Osteoblast (primary cell): Measurements from ENCODE around the gene HIKESHI. TPM values are rescaled to one million over a fixed set of nuclear protein-coding genes. Genes with fewer than 3 reads are reported as not detected.

ENCODE experiments used
- DNase-seq: peaks from one replicate; pipeline ENCODE4 v3.0.0; 2011; ENCODE audit warnings: low spot score, mixed read lengths; ENCODE audit not compliant: insufficient read length; ENCODE audit errors: missing footprints
- H2AFZ ChIP-seq: 2 replicates; pipeline ENCODE4 v1.6.0; 2011; ENCODE audit warnings: mild to moderate bottlenecking, low read length
- H3K27ac ChIP-seq: 2 replicates; pipeline ENCODE4 v1.5.1; 2011; ENCODE audit warnings: mild to moderate bottlenecking, low read depth, low read length, moderate library complexity
- H3K27me3 ChIP-seq: 2 replicates; pipeline ENCODE4 v1.6.0; 2012; ENCODE audit warnings: mild to moderate bottlenecking, control low read depth, inconsistent platforms, low read length, moderate library complexity; ENCODE audit not compliant: insufficient read depth
- H3K36me3 ChIP-seq: 2 replicates; pipeline ENCODE4 v1.5.1; 2011; ENCODE audit warnings: mild to moderate bottlenecking, low read length, control low read depth, moderate library complexity; ENCODE audit not compliant: insufficient read depth
- H3K4me1 ChIP-seq: 2 replicates; pipeline ENCODE4 v1.5.1; 2011; ENCODE audit warnings: mild to moderate bottlenecking, low read length, control low read depth, moderate library complexity; ENCODE audit not compliant: insufficient read depth
- H3K4me2 ChIP-seq: 2 replicates; pipeline ENCODE4 v1.6.0; 2011; ENCODE audit warnings: mild to moderate bottlenecking, low read length; ENCODE audit not compliant: insufficient read depth
- H3K4me3 ChIP-seq: fragments of 200-600 bp; sonication (generic); 3 replicates; pipeline ENCODE4 v1.5.1; 2012; ENCODE audit warnings: mild to moderate bottlenecking, low read length, inconsistent platforms; ENCODE audit not compliant: insufficient read depth
- H3K79me2 ChIP-seq: 2 replicates; pipeline ENCODE4 v1.6.0; 2012; ENCODE audit warnings: mild to moderate bottlenecking, low read length, control low read depth, inconsistent platforms; ENCODE audit not compliant: insufficient read depth
- H3K9me3 ChIP-seq: 2 replicates; pipeline ENCODE4 v1.5.1; 2011; ENCODE audit warnings: low read depth, low read length, control low read depth
- H4K20me1 ChIP-seq: 2 replicates; pipeline ENCODE4 v1.6.0; 2012; ENCODE audit warnings: mild to moderate bottlenecking, low read length, control low read depth; ENCODE audit not compliant: insufficient read depth
- total RNA-seq: library from RNA; depleted of rRNA; stranded (reverse); fragments of >200 nt; gene quantifications from 2 replicates; pipeline ENCODE4 v1.2.3, GENCODE V29; 2012
- TF ChIP-seq, protein P1 (sequence below): IDR thresholded peaks from 2 replicates; pipeline ENCODE4 v1.5.1; 2011; ENCODE audit warnings: mild to moderate bottlenecking, low read depth, low read length, moderate library complexity; ENCODE audit errors: extremely low read depth

HIKESHI gene
- total RNA-seq, 1 donor, result 65.9 TPM

DNA sequence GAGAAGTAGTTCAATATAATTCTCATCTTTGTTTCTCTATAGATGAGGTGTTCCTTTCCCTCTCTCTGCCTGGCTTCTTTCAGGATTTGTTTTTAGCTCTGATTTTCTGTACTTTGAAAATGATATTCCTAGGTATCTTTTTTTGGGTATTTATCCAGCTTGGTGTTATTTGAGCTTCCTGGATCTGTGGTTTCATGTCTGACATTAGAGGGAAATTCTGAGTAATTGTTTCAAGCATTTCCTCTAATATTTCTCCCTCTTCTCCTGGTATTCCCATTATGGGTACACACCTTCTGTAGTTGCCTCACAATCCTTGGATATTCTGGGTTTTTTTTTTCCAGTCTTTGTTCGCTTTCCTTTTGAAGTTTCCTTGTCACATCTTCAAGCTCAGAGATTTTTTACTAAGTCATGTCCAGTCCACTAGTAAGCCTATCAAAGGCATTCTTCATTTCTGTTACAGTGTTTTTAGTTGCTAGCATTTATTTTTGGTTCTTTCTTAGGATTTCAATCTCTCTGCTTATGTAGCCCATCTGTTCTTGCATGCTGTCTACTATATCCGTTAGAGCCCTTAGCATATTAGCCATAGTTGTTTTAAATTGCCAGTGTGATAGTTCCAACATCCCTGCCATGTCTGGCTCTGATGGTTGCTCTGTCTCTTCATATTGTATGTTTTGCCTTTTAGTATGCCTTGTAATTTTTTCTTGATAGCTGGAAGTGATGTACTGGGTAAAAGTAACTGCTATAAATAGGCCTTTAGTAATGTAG, 78.4 kb downstream of the HIKESHI start:
- Histone ChIP-seq H3K4me1 (no peaks in the 10 kb centered on the region), H2AFZ (no peak overlapping the region), H3K9me3 (no peaks in the 10 kb centered on the region), H3K4me2 (no peak overlapping the region), H3K4me3 (no peak overlapping the region), H4K20me1 (no peaks in the 10 kb centered on the region), H3K79me2 (no peaks in the 10 kb centered on the region), H3K27me3 (no peaks in the 10 kb centered on the region), H3K36me3 (no peaks in the 10 kb centered on the region), H3K27ac (no peak overlapping the region)
- no peak for DNase-seq
- TF ChIP-seq, protein P1, sequence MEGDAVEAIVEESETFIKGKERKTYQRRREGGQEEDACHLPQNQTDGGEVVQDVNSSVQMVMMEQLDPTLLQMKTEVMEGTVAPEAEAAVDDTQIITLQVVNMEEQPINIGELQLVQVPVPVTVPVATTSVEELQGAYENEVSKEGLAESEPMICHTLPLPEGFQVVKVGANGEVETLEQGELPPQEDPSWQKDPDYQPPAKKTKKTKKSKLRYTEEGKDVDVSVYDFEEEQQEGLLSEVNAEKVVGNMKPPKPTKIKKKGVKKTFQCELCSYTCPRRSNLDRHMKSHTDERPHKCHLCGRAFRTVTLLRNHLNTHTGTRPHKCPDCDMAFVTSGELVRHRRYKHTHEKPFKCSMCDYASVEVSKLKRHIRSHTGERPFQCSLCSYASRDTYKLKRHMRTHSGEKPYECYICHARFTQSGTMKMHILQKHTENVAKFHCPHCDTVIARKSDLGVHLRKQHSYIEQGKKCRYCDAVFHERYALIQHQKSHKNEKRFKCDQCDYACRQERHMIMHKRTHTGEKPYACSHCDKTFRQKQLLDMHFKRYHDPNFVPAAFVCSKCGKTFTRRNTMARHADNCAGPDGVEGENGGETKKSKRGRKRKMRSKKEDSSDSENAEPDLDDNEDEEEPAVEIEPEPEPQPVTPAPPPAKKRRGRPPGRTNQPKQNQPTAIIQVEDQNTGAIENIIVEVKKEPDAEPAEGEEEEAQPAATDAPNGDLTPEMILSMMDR, result no peak

DNA sequence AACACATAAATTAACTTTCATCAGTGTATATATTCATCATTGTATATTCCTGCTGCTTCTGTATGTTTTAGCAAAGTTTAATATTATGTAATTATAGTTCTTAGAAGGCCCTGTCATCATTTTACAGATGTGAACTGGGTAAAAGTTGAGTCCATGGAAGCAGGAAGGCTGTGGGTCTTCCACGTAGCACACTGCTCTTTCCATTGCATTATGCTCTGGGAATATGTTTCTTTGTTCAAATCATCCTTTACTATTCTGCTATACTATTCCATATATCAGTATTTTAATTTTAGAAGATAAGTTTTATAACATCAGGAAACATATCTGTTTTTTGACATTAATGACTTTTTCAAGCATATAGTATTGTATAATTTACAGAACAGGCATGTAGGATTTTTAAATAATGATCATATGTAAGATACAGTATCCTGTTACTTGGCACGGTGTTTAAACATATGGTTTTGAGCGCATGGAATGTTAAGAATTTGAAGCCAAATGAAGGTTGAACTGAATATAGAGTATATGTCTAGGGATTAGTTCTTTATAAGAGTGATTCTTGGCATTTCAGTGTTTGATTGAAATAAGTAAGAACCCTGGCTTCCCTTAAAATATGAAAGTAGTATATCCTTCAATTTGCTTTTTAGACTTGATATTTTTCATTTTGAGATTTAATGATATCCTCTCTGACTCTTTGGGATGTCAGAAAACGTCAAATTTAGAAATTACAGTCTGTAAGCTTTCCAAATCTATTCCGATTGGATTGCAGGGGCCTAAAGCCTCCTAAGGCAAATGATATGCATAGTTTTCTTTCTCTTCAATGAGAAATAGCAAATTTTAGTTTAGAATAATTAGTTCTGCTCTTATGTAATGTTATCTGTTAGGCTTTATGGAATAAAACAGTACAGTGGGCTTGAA, 81.3 kb downstream of the HIKESHI start:
- Histone ChIP-seq H4K20me1 (no peaks in the 10 kb centered on the region), H3K36me3 (no peaks in the 10 kb centered on the region), H3K27ac (no peak overlapping the region), H3K79me2 (no peaks in the 10 kb centered on the region), H3K9me3 (no peaks in the 10 kb centered on the region), H3K4me2 (no peak overlapping the region), H3K4me3 (no peak overlapping the region), H3K27me3 (no peaks in the 10 kb centered on the region), H2AFZ (no peak overlapping the region), H3K4me1 (no peaks in the 10 kb centered on the region)
- no peak for DNase-seq
- TF ChIP-seq, protein P1, result no peak

DNA sequence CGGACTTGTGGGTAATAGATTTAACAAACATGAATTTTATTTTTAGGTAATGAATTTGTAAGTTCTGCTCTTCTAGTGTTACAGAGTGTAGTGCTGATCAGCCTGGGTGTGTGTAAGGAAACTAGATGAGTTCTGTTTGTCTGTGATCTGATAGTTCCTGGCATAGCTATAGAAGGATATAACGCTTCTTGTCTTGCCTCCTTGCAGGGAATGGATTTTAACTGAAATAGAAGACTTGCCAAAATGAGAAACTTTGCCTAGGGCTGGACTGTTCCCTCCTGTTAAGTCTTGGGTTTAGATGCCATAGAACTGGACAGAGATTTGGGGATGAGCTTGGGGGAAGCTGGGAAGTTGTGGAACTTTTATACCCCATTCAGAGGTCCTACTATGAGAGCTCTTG, 84.2 kb downstream of the HIKESHI start:
- no peak for DNase-seq
- Histone ChIP-seq H3K4me2 (no peak overlapping the region), H2AFZ (no peak overlapping the region), H3K4me1 (no peaks in the 10 kb centered on the region), H3K27me3 (no peaks in the 10 kb centered on the region), H3K4me3 (no peak overlapping the region), H4K20me1 (no peaks in the 10 kb centered on the region), H3K9me3 (no peaks in the 10 kb centered on the region), H3K79me2 (no peaks in the 10 kb centered on the region), H3K27ac (no peak overlapping the region), H3K36me3 (no peaks in the 10 kb centered on the region)
- TF ChIP-seq, protein P1, result no peak

DNA sequence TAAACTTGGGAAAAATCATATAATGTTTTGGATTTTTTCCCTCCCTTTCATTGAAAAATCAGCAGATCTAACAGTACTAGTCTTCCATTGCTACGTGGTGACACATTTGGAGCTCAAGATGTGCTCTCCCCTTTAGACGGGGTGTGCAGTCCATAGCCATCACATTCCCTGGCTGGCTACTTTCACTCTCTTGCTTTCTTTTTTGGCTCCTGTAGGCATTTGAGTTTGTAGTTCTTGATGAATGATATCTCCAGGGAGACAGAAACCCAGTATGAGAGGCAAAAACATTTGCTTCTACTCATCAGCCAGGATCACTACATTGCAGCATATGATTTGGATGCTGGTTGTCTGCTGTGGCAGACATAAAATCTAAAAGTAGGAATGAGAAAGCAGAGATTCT, 84.7 kb downstream of the HIKESHI start:
- no peak for DNase-seq
- Histone ChIP-seq H3K4me2 (no peak overlapping the region), H3K79me2 (no peaks in the 10 kb centered on the region), H3K27me3 (no peaks in the 10 kb centered on the region), H3K27ac (no peak overlapping the region), H3K4me1 (no peaks in the 10 kb centered on the region), H4K20me1 (no peaks in the 10 kb centered on the region), H3K9me3 (no peaks in the 10 kb centered on the region), H3K4me3 (no peak overlapping the region), H3K36me3 (no peaks in the 10 kb centered on the region), H2AFZ (peak overlapping the region; percentile 43)
- TF ChIP-seq, protein P1, result no peak
